ENCODE data around the gene REL.

GRCh38 chr2:60834270-60834717 lies 47.1 kb upstream of the REL start:
- TF ChIP-seq POLR2AphosphoS5 (IDR thresholded peaks at IDR 0.05; ENCODE audit: low read depth, low read length), result no peak
- no peak for TF ChIP-seq FOXP2 (optimal IDR thresholded peaks at IDR 0.05; ENCODE audit: borderline replicate concordance, extremely low read depth, extremely low read length, insufficient read depth)
- TF ChIP-seq TAF1 (IDR thresholded peaks at IDR 0.05; ENCODE audit: borderline replicate concordance, insufficient read depth, low read length), result no peak
